NCI-H1417 treated with DMSO at 0.1 percent for 48 hours (cell line): ENCODE measurements around the gene TPO.
"Not testable (repeated sequence)": the region's sequence is repeated elsewhere in the genome, so short reads cannot be mapped to it uniquely, and the experiment has no call there.

Experiments used
- DNase-seq: peaks from one replicate; lab custom pipeline; 2025; lab: John Stamatoyannopoulos, UW

The TPO gene

DNA sequence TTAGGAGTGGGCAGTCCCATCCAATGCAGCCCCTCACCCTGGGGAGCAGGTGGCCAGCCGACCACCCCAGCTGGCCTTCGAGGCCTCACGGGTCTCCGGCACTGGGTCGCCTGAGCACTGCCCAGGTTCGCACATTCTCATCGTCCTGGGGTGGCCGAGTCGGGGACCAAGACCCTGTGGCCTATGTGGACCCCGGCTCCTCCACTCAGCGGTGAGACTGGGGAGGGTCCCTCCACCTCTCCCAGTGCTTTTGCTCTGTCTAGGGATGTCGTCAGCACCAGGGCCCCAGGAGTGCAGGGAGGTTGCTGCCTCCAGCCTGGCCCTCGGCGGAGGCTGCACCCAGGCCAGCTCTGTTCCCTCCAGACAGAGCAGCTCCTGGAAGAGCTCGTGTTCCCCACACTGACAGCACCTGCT, 89.6 kb downstream of the TPO start:
- DNase-seq, result no peak

DNA sequence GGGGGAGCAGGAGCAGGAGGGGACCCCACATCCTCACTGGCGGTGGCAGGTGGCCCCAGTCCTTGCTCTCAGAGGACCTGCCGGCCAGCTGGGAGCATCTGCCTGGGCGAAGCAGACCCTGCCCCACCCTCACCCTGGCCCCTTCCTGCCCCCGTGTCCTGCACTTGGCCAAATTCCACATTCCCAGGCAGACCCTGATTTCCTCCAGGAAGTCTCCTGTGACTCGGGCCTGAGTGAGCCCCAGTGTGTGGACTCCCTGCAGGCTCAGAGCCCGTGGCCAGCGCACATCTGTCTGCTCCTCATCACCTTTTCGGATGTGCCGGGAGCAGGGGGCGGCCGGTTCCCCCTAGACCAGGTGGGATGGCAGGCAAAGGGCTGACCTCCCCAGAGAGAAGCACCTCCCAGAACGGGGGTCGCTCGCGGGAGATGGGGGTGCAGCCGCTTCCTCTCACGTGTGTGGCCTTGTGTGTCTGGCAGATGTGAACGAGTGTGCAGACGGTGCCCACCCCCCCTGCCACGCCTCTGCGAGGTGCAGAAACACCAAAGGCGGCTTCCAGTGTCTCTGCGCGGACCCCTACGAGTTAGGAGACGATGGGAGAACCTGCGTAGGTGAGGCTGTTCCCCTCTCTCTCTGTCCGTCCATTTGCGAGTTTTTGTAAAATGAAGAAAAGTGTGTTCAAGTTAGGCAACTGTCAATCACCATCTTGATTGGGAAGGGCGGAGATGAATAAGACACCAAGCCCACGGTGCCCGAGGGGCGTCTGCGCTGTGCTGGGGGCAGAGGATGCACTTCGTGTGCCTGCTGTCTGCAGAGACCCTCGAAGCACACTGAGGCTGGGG, 90.4 kb downstream of the TPO start:
- no peak for DNase-seq

DNA sequence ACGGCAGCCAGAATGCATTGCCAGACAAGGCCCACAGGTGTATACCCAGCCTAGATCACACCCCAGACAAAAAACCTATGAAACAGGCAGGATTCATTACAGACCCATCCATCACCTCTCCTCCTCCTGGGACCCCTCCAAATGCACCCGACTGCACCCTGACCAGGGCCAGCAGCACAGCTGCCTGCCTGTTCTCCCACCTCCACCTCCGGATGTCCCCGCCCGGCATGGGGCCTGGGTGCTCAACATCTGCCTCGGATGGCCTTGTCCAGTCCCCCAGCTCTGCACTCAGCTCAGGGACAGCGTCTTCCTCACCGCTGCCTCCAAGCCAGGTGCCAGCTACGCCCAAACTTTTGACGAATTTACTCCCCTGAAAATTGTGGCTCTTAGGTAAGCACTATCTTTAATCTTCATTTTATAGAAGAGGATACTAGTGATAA, 91.1 kb downstream of the TPO start:
- DNase-seq, result no peak

DNA sequence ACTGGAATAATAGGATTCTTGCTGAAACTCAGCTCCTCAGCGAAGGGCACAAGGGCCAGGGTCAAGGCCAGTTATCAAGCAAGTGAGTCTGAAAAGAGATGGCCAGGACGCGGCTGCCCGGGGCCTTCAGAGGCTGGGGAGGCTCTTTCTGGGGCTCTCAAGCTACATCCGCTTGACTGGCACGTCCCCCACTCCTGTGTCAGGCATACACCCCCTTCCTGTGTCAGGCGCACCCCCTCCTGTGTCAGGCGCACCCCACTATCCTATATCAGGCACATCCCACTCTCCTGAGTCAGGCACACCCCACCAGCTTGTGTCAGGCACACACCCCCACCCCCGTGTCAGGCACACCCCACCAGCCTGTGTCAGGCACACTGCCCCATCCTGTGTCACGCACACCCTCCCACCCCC, 91.8 kb downstream of the TPO start:
- DNase-seq, result no peak

DNA sequence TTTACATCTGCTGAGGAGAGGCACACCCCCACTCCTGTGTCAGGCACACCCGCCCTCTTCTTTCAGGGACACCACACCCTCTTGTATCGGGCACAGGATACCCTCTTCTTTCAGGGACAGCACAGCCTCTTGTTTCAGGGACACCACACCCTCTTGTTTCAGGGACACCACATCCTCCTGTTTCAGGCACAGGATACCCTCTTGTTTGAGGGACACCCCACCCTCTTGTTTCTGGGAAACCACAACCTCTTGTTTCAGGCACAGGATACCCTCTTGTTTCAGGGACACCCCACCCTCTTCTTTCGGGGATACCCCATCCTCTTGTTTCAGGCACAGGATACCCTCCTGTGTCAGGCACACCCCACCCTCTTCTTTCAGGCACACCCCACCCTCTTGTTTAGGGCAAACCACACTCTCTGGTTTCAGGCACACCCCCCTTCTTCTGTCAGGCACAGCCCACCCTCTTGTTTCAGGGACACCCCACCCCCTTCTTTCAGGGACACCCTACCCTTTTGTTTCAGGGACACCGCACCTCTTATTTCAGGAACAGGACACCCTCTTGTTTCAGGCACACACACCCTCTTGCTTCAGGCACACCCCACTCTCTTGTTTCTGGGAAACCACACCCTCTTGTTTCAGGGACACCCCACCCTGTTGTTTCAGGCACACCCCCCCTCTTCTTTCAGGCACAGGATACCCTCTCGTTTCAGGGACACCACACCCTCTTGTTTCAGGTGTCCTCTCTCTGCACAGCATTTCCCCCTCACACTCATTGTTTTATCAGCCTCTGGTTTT, 96.2 kb downstream of the TPO start:
- no peak for DNase-seq

DNA sequence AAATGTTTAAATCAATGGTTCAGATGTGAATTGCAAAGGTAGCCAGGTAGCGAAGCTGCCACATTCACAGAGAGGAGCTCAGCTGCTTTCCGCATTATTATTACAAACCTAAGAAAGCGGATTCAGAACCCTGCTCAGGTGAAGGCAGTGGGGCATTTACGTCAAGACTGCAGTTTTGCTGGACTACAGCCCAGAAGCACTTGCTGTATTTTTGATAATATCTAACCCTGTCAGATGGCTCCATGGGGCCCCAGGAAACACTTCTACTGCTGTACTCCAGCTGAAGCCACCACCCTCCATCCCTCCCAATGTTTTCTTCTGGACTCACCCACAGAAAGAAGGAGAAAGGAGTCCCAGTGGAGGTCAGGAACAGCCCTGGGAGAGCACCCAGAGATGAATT, 96.9 kb downstream of the TPO start:
- no peak for DNase-seq

DNA sequence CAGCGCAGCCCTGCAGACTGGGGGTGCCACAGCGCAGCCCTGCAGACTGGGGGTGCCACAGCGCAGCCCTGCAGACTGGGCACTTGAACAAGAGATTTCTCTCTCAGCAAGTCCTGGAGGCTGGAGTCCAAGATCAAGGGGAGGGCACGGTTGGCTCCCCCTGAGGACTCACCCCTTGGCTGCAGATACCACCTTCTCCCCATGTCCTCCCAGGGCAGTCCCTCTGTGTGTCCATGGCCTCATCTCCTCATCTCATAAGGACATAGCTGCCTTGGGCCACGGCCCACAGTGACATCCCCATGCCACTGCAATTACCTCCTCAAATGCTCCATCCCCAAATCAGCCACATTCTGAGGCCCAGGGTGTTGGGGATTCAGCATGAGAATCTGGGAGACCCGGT, 98.2 kb downstream of the TPO start:
- DNase-seq, result no peak

DNA sequence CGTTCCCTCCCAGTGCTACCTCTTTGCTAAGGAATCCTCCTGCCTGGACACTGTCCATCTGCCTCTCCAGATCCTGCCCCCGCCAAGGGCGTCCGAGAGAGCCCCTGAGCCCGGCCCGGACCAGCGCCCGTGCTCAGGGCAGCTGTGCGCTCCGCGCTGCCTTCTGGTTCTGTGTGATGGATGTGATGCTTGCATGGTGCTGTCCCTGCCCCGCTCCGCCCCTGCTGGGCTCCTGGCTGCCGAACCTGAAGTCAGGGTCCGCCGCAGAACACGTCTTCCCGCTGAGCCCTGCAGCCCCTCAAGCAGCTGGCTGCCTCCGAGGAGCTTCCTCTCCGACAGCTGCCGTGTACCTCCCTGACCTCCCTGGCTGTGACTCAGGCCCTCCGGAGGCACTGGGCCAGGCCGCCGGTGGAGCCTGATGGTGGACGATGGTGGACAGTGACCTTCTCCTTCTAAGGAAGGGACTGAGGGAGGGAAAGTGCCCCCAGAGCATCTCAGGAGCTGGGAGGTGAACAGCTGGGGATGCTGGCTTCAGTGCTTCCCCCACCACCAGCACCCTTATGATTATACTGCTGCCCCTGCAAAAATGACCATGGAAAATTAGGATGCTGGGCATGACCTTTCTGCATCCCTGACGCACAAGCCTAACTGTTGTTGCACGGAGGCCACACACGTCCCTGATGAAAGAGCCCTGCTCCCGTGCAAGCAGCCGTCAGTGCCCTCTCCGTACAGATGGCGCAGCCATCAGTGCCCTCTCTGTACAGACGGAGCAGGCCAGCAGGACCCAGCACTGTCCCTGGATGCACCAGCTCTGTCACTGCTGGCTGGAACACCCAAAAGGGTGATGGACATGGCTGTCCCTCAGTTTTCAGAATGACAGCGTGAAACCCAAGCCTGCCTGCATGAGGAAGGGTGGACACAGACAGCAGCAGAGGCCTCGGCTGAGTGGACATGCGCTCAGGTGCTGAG, 99.3 kb downstream of the TPO start:
- no peak for DNase-seq

DNA sequence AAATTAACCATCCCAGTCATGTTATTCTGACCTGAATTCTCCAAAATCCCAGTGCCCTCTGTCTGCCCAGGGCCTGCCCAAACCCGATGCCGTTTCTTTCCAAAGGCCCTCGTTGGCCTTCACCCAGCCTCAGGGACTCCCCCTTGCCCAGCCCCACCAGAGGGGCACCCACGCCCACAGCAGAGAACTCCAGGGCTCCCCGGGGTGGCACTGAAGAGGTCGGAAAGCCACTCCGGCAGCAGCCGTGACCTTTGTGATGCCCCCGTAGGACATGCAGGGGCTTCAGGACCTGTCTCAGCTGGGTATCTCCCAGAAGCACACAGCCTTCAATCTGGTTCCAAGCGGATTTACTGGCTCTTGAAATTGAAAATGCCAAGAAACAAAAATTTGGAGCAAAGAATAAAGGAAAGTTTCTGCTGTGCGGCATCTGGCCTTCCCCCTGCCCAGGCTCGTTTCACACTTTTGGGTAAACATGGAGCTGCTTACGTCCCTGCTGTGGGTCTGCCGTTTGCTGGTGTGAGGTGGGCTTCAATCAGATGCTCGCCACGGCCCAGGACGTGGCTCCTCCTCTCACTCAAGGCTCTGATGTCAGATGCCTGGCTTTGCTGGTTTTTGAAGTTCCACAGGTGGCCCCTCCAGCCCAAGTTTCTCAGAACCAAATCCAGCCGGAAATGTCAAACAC, 101.3 kb downstream of the TPO start:
- no peak for DNase-seq

DNA sequence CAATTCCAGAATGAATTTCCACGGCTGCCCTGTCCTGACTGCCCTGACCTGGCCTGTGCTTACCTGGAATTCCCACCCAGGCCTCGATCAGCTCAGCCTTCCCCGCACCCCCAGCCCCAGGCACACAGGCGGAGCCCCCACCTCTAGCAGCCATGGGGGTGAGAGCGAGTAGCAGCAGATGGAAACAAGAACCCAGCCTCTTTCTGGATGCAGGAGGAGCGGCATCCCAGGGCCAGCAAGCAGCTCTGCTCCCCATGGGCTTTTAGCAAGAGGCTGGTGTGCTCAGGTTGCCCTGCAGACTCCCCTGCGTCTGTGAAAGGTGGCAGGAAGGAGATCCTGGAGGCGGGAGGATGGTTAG, 101.8 kb downstream of the TPO start:
- no peak for DNase-seq

DNA sequence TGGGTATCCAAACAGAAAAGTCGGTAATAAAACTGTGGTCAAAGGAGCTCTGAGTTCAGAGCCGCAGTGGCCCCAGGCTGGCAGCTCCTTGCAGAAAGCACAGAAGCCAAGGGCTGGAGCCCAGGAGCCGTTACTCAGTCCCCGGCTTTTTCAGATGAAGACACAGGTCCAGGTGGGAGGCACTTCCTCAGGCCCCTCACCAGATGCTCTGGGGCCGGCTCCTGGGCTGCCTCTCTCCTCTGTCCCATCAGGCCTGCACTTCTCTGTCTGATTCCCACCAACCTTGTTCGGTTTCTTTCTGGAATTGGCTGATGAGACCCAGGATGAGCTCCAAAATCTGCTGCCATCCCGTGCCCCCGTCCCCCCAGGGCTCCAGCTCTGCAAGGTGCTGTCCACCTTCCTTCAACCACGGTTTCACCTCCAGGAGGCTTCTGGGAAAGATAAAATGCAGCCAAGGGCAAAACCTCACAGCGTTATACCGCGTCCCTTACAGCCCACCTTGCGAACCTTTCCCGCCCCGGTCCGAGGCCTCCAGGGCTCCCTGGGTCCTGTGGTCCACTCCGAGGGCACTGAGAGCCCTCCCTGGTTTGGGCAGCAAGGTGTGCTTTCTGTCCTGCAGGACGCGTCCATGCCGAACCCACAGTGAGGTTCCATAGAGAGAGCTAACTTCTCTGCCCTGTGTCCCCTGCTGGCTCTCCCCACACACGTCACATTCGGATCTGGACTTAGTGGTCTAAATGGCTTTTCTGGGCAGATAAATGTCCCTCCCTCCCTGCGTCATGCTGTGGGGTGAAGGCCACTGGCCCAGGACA, 102.9 kb downstream of the TPO start:
- DNase-seq, result no peak

DNA sequence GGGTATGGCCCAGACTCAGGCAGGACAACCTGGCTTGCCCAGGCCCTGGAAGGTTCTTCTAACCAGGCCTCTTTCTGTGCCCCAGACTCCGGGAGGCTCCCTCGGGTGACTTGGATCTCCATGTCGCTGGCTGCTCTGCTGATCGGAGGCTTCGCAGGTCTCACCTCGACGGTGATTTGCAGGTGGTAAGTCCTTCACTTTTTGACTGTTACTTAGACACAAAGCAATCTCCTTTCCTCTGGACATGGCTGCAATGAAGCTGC, 103.5 kb downstream of the TPO start:
- DNase-seq, result no peak

DNA sequence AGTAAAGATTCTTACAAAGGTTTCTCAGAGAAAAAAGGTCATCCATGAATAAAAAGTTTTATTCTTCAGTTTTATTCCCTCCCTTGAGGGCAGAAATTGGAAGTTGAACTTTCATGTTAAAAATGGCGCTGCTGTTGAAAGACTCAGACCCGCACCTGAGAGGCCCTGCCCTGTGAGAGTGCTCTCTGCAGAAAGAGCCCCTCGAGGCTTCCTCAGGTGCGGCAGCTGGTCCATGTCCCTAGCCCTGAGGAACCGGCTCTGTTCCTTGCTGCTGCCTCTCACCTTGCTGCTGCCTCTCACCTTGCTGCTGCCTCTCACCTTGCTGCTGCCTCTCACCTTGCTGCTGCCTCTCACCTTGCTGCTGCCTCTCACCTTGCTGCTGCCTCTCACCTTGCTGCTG, 104.0 kb downstream of the TPO start:
- not testable (repeated sequence) for DNase-seq

DNA sequence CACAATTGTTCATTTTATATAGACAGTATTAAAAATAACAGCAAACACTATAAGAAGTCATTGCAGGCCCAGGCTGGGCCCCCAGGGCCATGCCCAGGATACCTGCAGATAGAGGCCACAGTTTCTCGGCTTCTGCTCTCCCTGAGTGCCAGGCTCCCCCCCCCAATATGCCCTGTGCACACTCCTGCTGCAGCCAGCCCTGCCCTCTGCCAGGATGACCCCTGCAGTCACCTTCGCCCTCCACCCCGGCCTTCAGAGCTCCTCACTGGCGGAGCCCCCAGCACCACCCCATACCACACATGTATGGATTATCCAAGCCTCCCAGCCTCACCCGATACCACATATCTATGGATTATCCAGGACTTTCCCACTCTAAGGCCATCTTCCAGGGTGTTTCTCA, 104.5 kb downstream of the TPO start:
- no peak for DNase-seq

DNA sequence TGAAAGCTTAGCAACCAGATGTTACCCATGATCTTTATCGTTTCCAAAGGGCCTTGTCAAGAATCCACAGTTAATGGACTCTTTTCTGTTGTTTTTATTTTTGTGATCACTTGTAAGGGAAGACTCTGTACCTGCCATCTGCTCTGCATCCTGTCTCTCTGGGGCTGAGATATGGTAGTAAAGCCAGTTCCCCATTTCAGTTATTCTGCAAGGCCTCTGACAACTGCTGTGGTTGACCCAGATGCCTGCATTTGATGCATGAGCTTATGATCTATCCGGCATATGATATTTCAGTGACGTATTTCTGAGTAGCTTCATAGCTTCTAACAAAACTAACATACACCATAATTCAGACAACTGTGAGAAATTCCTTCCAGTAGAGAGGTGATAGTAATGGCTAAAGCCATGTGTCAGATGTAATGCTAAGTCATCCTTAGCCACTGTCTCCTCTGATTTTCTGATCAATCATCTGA, 105.1 kb downstream of the TPO start:
- no peak for DNase-seq

DNA sequence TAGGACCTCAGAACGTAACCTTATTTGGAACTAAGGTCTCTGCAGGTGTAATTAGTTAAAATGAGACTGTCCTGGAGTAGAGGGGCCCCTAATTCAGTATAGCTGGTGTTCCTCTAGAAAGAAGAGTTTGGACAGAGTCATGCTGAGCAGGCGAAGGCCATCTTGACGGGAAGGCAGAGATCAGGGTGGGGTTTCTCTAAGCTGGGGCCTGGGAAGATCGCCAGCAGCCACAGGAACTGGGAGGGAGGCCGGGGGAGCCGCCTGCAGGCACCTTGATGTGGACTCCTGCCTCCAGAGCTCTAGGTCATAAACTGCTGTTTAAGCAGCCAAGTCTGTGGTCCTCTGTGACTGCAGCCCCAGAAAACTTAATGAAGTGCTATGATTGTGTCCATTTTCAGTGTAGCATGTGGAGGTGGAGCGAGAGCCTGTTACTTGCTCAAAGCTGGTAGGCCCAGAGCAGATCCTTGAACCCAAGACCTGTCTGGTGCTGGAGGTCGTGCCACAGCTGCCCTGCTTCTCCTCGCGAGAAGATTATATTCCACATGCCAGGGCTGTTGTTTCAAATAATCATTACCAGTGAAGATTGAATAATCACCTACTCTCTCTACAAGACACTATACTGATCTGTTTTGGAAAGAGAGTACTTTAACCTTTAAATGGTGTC, 105.7 kb downstream of the TPO start:
- DNase-seq, result no peak

DNA sequence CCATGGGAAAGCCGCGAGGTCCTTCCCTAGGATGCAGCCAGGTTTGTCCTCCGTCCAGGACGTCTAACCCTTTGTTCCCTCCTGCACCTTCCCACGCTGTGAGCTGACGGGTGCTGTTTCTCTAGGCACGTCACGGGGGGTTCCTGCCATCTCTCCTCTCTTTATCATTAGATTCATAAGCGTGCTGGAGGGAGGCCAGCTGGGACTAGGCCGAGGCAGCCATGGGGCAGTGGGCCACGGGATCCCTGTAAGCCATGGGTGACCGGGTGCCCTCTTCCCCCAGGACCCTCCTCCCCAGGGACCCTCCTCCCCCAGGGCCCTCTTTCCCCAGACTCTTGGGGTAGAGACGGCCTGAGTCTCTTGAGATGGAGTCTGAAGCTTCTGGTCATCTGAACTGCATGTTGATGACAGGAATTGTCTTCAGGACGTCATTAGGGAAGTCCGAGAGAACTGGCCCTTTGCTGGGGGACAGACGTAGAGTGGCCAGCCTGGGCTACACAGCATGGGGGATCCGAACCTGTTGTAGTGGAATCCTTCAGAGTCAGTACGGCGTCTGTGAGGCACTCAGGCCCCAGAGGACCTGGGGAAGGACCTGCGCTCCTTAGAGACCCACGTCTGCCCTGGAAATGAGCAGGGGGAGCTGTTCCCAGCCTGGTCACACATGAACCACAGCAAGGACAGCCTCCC, 108.1 kb downstream of the TPO start:
- DNase-seq, result no peak

DNA sequence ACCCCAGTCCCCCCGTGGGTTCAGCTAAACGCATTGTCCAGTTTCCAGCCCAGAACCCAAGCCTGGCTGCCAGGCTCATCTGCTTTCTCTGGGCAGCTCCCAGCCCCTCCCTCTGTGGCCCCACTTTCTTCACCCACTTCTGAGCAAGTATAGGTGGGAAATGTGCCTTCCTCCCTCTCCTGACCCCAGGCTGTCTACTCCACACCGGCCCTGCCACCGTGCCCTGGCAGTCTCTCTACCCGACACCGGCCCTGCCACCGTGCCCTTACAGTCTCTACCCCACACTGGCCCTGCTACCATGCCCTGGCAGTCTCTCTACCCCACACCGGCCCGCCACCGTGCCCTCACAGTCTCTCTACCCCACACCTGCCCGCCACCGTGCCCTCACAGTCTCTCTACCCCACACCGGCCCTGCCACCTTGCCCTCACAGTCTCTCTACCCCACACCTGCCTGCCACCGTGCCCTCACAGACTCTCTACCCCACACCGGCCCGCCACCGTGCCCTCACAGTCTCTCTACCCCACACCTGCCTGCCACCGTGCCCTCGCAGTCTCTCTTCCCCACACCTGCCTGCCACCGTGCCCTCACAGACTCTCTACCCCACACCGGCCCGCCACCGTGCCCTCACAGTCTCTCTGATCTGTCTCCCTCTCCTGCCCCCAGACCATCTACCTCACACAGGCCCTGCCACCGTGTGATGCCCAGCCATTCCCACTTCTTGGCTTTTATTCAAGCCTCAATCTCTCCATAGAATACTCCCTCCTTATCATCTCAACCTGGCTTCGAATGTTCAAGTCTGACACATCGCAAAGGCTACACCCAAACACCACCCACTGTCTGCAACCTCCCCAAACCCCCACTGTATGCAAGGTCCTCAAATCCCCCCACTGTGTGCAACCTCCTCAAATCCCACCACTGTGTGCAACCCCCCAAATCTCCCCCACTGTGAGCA, 108.9 kb downstream of the TPO start:
- no peak for DNase-seq
